ENCODE results near the gene CA14. TPM values are rescaled to one million over a fixed set of nuclear protein-coding genes. Genes with fewer than 3 reads are reported as not detected.
"Not testable (repeated sequence)": the region's sequence is repeated elsewhere in the genome, so short reads cannot be mapped to it uniquely, and the experiment has no call there.

Gene CA14
- total RNA-seq (2014; rRNA removed; shearing (Covaris generic)), result not detected in 2 replicates

- DNase-seq (ENCODE audit: low spot score), result no peak
Observed at GRCh38 chr1:150257624-150258585, at the start of gene CA14. Gene CA14 (plus strand): TSS chr1:150257774. CDS start chr1:150258129, 355 bp downstream.

DNA sequence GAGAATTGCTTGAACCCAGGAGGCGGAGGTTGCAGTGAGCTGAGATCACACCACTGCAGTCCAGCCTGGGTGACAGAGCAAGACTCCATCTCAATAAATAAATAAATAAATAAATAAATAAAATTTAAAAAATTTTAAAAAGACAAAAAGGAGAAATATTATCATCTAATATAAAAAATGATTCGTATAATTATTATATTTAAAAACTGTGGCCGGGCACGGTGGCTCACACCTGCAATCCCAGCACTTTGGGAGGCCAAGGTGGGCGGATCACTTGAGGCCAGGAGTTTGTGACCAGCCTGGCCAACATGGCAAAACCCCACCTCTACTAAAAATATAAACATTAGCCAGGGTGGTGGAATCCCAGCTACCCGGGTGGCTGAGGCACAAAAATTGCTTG is 49.1 kb upstream of the CA14 start:
- DNase-seq (ENCODE audit: low spot score), result not testable (repeated sequence)

DNA sequence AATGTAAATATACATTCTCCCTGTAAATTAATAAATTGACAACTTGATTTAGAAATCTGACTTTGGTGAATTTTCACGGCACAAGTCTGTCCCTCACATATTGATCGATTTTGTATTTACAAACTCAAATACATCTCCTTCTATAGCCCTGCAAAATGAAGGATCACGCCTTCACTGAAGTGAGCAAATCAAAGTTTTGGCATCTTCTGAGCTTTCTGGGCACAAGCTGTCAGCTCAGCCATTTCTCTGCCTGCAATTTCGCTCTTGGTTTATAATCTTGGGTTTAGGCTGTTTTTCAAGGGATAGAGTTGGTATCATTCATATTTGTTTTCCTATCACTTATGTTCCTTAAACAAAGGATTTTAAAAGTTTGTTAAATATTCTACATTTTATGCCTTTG is 47.5 kb upstream of the CA14 start:
- DNase-seq (ENCODE audit: low spot score), result no peak

DNA sequence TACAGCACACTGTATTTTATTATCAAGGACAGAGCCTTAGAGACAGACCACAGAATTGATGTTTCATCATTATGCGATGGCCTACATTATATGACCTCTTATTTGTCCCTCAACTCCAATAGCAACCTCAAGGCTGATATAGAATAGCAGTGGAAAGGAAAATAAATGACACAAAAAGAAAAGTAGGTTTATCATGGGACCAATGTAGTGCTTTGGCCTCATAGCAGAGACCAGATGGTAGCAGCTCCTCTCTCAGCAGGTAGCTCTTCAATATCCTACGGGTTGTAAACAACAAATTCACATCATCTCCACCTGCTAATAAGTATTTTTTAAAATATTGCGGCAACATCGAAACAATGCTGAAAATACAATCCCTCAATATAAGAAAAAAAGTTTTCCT is 46.9 kb upstream of the CA14 start:
- no peak for DNase-seq (ENCODE audit: low spot score)

GRCh38 chr1:150212070-150212469 is 45.5 kb upstream of the CA14 start:
- DNase-seq (ENCODE audit: low spot score), result no peak

GRCh38 chr1:150213170-150214098 is 44.1 kb upstream of the CA14 start:
- DNase-seq (ENCODE audit: low spot score), result peak; percentile 99

GRCh38 chr1:150214099-150214756 is 43.3 kb upstream of the CA14 start:
- DNase-seq (ENCODE audit: low spot score), result not testable (repeated sequence)

- not testable (repeated sequence) for DNase-seq (ENCODE audit: low spot score)
Observed at GRCh38 chr1:150215855-150216254, 41.7 kb upstream of the CA14 start.

DNA sequence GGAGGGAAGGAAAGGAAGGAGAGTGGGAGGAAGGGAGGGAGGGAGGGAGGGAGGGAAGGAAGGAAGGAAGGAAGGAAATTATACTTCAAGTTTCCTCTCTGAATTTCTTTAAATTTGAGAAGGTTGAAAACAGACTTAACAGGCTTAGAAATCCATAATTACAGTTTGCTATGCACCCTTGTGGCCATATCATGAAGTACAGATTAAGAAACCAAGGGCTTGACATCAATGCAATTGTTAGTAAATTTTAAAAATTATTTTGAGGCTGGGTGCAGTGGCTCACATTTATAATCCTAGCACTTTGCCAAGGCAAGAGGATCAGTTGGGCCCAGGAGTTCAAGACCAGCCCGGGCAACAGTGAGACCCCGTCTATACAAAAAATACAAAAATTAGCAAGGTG is 36.0 kb upstream of the CA14 start:
- DNase-seq (ENCODE audit: low spot score), result peak; percentile 22

- DNase-seq (ENCODE audit: low spot score), result no peak
Observed at GRCh38 chr1:150224983-150225382, 32.6 kb upstream of the CA14 start.

DNA sequence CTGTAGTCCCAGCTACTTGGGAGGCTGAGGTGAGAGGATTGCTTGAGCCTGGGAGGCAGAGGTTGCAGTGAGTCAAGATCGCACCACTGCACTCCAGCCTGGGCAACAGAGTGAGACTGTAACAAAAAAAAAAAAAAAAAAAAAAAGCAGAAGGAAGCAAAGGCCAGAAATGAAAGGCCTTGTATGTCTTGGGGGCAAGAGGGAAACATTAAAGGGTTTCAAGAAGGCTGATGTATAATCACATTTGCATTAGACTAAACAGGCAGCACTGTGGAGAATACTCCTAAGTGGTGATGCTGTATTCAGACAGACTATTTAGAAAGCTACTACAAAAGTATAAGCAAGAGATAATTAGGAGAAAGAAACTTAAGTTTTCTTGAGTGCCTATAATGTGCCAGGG is 32.0 kb upstream of the CA14 start:
- DNase-seq (ENCODE audit: low spot score), result no peak

DNA sequence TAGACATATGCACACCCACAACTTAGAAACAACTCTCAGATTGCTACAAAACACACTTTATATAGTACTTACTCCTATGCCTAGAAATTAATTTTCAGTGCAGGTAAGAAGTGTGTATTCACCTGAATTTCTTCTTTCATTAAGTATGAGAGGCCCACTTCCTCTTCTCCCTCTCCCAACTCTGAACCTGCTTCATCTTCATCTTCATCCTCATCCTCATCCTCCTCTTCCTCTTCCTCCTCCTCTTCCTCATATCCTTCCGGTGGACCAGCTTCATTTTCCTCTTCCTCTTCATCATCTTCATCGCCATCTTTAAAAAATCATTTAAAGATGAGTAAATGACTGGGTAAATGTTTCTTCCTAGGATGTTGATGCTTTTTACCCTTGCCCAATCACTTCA is 31.1 kb upstream of the CA14 start:
- DNase-seq (ENCODE audit: low spot score), result no peak

- no peak for DNase-seq (ENCODE audit: low spot score)
Observed at GRCh38 chr1:150227228-150227627, 30.3 kb upstream of the CA14 start.

DNA sequence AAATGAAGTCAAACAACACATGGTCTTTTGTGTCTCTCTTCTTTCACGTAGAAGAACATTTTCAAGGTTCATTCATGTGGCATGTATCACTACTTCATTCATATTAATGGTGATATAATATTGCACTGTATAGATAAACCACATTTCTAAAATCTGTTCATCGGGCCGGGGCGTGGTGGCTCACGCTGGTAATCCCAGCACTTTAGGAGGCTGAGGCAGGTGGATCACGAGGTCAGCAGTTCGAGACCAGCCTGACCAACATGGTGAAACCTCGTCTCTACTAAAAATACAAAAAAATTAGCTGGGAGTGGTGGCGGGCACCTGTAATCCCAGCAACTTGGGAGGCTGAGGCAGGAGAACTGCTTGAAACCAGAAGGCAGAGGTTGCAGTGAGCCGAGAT is 29.3 kb upstream of the CA14 start:
- not testable (repeated sequence) for DNase-seq (ENCODE audit: low spot score)

GRCh38 chr1:150232921-150233320 is 24.7 kb upstream of the CA14 start:
- DNase-seq (ENCODE audit: low spot score), result not testable (repeated sequence)

DNA sequence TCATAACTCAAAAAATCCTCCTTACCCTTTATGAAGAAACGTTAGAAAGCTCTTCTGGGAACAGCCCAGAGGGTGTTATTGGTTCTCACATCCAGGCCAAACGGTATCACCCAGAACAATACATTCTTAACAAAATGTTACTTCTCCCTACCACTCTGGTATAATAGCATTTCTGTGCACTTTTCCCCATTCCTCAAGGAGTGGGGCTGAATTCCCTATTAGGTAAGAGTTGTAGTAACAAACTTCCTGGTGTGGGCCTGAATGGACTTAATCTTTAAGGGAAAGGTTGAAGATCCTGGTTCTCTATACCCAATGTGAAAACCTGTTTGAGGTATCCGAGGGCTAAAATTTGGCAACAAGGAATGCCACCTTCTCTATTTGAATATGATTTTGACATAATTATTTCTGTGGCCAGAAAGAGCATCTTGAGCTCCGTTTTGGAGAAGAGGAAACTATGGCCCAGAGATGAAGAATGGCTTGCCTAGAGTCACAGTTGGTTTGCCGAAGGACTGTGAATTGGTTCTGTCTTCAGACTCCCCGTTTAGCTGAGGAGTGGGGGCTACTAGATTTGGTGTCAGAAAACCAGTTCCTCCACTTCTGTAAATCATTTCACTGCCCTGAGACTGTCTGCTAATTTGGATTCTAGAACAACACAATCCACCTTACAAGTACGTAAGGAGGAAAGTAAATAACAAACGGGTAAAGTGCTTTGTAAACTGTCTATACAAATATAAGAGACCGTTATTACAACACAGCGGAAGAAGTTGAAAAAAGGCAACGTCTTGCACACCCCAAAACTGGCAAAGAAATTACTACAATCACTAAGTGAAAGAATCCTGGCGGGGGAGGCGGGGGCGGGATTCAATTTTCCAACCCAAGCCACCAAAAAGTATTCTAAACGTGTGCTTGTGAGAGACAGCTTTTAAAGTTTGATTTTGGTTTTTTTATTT is 23.9 kb upstream of the CA14 start:
- peak; percentile 15 for DNase-seq (ENCODE audit: low spot score)

GRCh38 chr1:150234309-150234565 is 23.3 kb upstream of the CA14 start:
- DNase-seq (ENCODE audit: low spot score), result no peak

DNA sequence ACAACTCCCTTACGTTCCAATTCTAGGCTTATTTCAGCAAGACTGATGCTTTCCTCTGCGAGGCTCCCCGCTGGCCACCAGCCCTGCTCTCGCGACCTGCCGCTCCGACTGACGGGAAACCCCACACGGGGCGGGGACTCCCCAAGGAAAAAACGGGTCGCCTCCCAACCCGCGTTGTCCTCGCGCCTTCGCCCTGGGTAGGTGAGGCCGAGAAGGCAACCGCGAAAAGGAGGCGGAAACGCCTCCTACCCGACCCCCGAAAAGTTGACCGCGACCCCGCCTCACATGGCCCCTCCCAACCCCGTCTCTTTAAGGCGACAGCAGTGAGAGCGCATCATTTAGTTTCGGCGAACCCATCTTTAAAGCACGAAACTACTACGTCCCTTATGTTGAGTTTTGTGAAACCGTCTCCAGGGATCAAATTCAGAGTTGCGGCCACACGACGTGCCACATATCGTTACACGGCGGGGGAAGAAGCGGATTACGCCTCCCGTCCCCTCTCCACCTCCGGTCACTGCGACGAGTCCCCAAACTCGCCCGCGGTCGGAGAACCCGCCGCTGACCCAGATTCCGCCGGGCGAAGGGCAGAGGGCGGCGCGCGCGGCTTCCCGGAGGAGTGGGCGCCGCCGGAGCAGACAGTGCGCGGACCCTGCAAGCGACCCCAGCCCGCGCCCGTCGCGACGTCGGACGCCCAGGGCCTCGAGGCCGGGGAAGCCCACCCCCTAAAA is 22.8 kb upstream of the CA14 start:
- peak; percentile 85 for DNase-seq (ENCODE audit: low spot score)

GRCh38 chr1:150235294-150235851 is 22.2 kb upstream of the CA14 start:
- peak; percentile 49 for DNase-seq (ENCODE audit: low spot score)

Measured in A172 (cell line).